GM18505 (cell line): Measurements from ENCODE around the gene PSMB3.

Experiments
- ATAC-seq: cut with Tn5 transposase; IDR thresholded peaks from one replicate; pipeline ENCODE4 v1.9.1; 2021; ENCODE audit not compliant: unreplicated experiment
- POLR2A ChIP-seq: IDR thresholded peaks from 4 replicates; pipeline ENCODE4 v1.6.1; 2011; ENCODE audit warnings: borderline replicate concordance; ENCODE audit not compliant: insufficient read depth, insufficient read length; ENCODE audit errors: extremely low read depth

The PSMB3 gene

GRCh38 chr17:38738007-38738662 is 14.4 kb upstream of the PSMB3 start:
- ATAC-seq = no peak
- no peak for TF ChIP-seq POLR2A

- TF ChIP-seq POLR2A = no peak
- ATAC-seq = no peak
These were observed 13.9 kb upstream of the PSMB3 start for GRCh38 chr17:38738686-38739085.

GRCh38 chr17:38739305-38739704 is 13.2 kb upstream of the PSMB3 start:
- TF ChIP-seq POLR2A = no peak
- no peak for ATAC-seq

- ATAC-seq = no peak
- no peak for TF ChIP-seq POLR2A
These were observed 12.5 kb upstream of the PSMB3 start for GRCh38 chr17:38740044-38740443.

GRCh38 chr17:38740806-38741205 is 11.7 kb upstream of the PSMB3 start:
- TF ChIP-seq POLR2A = no peak
- ATAC-seq = no peak

GRCh38 chr17:38741461-38741860 is 11.1 kb upstream of the PSMB3 start:
- TF ChIP-seq POLR2A = no peak
- no peak for ATAC-seq

- ATAC-seq = no peak
- no peak for TF ChIP-seq POLR2A
These were observed 10.6 kb upstream of the PSMB3 start for GRCh38 chr17:38741921-38742410.

GRCh38 chr17:38742411-38743308 is 9.9 kb upstream of the PSMB3 start:
- no peak for TF ChIP-seq POLR2A
- no peak for ATAC-seq

GRCh38 chr17:38743556-38744171 is 8.9 kb upstream of the PSMB3 start:
- TF ChIP-seq POLR2A = no peak
- ATAC-seq = no peak

- TF ChIP-seq POLR2A = no peak
- no peak for ATAC-seq
These were observed 7.0 kb upstream of the PSMB3 start for GRCh38 chr17:38745545-38745944.

GRCh38 chr17:38746004-38746848 is 6.3 kb upstream of the PSMB3 start:
- no peak for TF ChIP-seq POLR2A
- no peak for ATAC-seq

GRCh38 chr17:38746849-38747462 is 5.6 kb upstream of the PSMB3 start:
- no peak for ATAC-seq
- TF ChIP-seq POLR2A = peak; percentile 12
